ENCODE measurements around the gene HGS. TPM values are rescaled to one million over a fixed set of nuclear protein-coding genes. Genes with fewer than 3 reads are reported as not detected.
A peak's percentile ranks its signal among the peaks of the same experiment; 100 is the strongest.

HGS gene
- total and polyA plus RNA-seq, 5 experiments from 2014 or later = 15.4 to 154 (median 31.1) TPM

GRCh38 chr17:81717049-81717765 lies 33.4 kb downstream of the HGS start:
- H3K27me3 Mint-ChIP-seq = no peaks in the 10 kb centered on the region
- no peak overlapping the region for H3K27ac Mint-ChIP-seq
- H3K4me1 Mint-ChIP-seq = peaks cover 3 to 6% (median 6%) of the 10 kb centered on the region in 4 donors
- DNase-seq (no peak), ATAC-seq (no peak)
- no peaks in the 10 kb centered on the region for H3K9me3 Mint-ChIP-seq
- no peaks in the 10 kb centered on the region for H3K36me3 Mint-ChIP-seq
- POLR2A ChIA-PET = no interaction called here
- H3K4me3 Mint-ChIP-seq = no peak overlapping the region

GRCh38 chr17:81717766-81718089 lies 33.9 kb downstream of the HGS start:
- no peaks in the 10 kb centered on the region for H3K9me3 Mint-ChIP-seq
- POLR2A ChIA-PET = no interaction called here
- H3K27ac Mint-ChIP-seq = peak overlapping the region in 1 of 10 donors; percentile 33
- ATAC-seq (no peak), DNase-seq (no peak)
- no peaks in the 10 kb centered on the region for H3K27me3 Mint-ChIP-seq
- peaks cover 2 to 6% (median 4%) of the 10 kb centered on the region in 4 donors for H3K4me1 Mint-ChIP-seq
- H3K4me3 Mint-ChIP-seq = no peak overlapping the region
- no peaks in the 10 kb centered on the region for H3K36me3 Mint-ChIP-seq

GRCh38 chr17:81719410-81720266 lies 35.8 kb downstream of the HGS start:
- Mint-ChIP-seq H3K27me3 (peaks cover 0 to 9% (median 4%) of the 10 kb centered on the region in 5 donors), H3K36me3 (no peaks in the 10 kb centered on the region), H3K4me1 (no peaks in the 10 kb centered on the region), H3K27ac (no peak overlapping the region), H3K9me3 (no peaks in the 10 kb centered on the region), H3K4me3 (no peak overlapping the region)
- ATAC-seq (no peak), DNase-seq (no peak)
- POLR2A ChIA-PET = no interaction called here

- no peaks in the 10 kb centered on the region for H3K4me1 Mint-ChIP-seq
- no peak overlapping the region for H3K27ac Mint-ChIP-seq
- no peak overlapping the region for H3K4me3 Mint-ChIP-seq
- H3K27me3 Mint-ChIP-seq = peaks cover 0 to 9% (median 4%) of the 10 kb centered on the region in 5 donors
- no peak for ATAC-seq
- H3K9me3 Mint-ChIP-seq = no peaks in the 10 kb centered on the region
- no peaks in the 10 kb centered on the region for H3K36me3 Mint-ChIP-seq
- DNase-seq = no peak
- POLR2A ChIA-PET = interaction anchor here (0.6 kb wide), 1 partner anchor 112 kb away, joined by 3 read pairs; the partner anchor contains the start of gene MCRIP1
Observed at GRCh38 chr17:81720267-81721071, 36.7 kb downstream of the HGS start.

GRCh38 chr17:81722184-81723120 lies 38.6 kb downstream of the HGS start:
- peaks cover 5 to 15% (median 10%) of the 10 kb centered on the region in 5 donors for H3K27me3 Mint-ChIP-seq
- H3K27ac Mint-ChIP-seq = no peak overlapping the region
- H3K4me3 Mint-ChIP-seq = no peak overlapping the region
- H3K36me3 Mint-ChIP-seq = no peaks in the 10 kb centered on the region
- H3K9me3 Mint-ChIP-seq = no peaks in the 10 kb centered on the region
- ATAC-seq (no peak), DNase-seq (no peak)
- no peaks in the 10 kb centered on the region for H3K4me1 Mint-ChIP-seq
- POLR2A ChIA-PET = no interaction called here

GRCh38 chr17:81723651-81724209 lies 39.9 kb downstream of the HGS start:
- ATAC-seq = no peak
- no peak for DNase-seq
- no peaks in the 10 kb centered on the region for H3K36me3 Mint-ChIP-seq
- POLR2A ChIA-PET = interaction anchor here (0.7 kb wide), 1 partner anchor 686 kb away, joined by 5 read pairs; no protein-coding TSS in a partner anchor
- no peaks in the 10 kb centered on the region for H3K4me1 Mint-ChIP-seq
- H3K27ac Mint-ChIP-seq = peak overlapping the region in 2 of 10 donors; percentile 7 to 63
- H3K9me3 Mint-ChIP-seq = no peaks in the 10 kb centered on the region
- H3K4me3 Mint-ChIP-seq = no peak overlapping the region
- H3K27me3 Mint-ChIP-seq = peaks cover 5 to 16% (median 13%) of the 10 kb centered on the region in 5 donors

- POLR2A ChIA-PET = interaction anchor here (0.7 kb wide), 1 partner anchor 124 kb away, joined by 3 read pairs; no protein-coding TSS in a partner anchor
- DNase-seq (no peak), ATAC-seq (no peak)
- H3K4me3 Mint-ChIP-seq = no peak overlapping the region
- no peaks in the 10 kb centered on the region for H3K9me3 Mint-ChIP-seq
- no peaks in the 10 kb centered on the region for H3K4me1 Mint-ChIP-seq
- no peak overlapping the region for H3K27ac Mint-ChIP-seq
- no peaks in the 10 kb centered on the region for H3K36me3 Mint-ChIP-seq
- peaks cover 5 to 22% (median 13%) of the 10 kb centered on the region in 5 donors for H3K27me3 Mint-ChIP-seq
Observed at GRCh38 chr17:81725439-81725838, 41.6 kb downstream of the HGS start.

- H3K9me3 Mint-ChIP-seq = no peaks in the 10 kb centered on the region
- no peaks in the 10 kb centered on the region for H3K36me3 Mint-ChIP-seq
- peaks cover 7 to 26% (median 16%) of the 10 kb centered on the region in 5 donors for H3K27me3 Mint-ChIP-seq
- DNase-seq = no peak
- no peak for ATAC-seq
- H3K27ac Mint-ChIP-seq = no peak overlapping the region
- no peaks in the 10 kb centered on the region for H3K4me1 Mint-ChIP-seq
- H3K4me3 Mint-ChIP-seq = no peak overlapping the region
- POLR2A ChIA-PET = no interaction called here
Observed at GRCh38 chr17:81726004-81726403, 42.2 kb downstream of the HGS start.

- Mint-ChIP-seq H3K4me3 (no peak overlapping the region), H3K9me3 (no peaks in the 10 kb centered on the region), H3K27ac (peak overlapping the region in 1 of 10 donors; percentile 56), H3K27me3 (peaks cover 8 to 38% (median 19%) of the 10 kb centered on the region in 5 donors), H3K4me1 (no peaks in the 10 kb centered on the region), H3K36me3 (no peaks in the 10 kb centered on the region)
- DNase-seq (no peak), ATAC-seq (no peak)
- POLR2A ChIA-PET = no interaction called here
Observed at GRCh38 chr17:81727324-81728031, 43.7 kb downstream of the HGS start.

GRCh38 chr17:81733507-81734404 lies 49.9 kb downstream of the HGS start:
- Mint-ChIP-seq H3K9me3 (no peaks in the 10 kb centered on the region), H3K27ac (peak overlapping the region in 3 of 10 donors; percentile 7 to 57 (median 25)), H3K27me3 (peaks cover 9 to 41% (median 31%) of the 10 kb centered on the region in 5 donors), H3K4me1 (peaks cover 0 to 9% (median 5%) of the 10 kb centered on the region in 4 donors), H3K4me3 (no peak overlapping the region), H3K36me3 (no peaks in the 10 kb centered on the region)
- peak in 8 of 10 donors; percentile 34 to 72 (median 44) for DNase-seq
- ATAC-seq = peak; percentile 81 to 97
- POLR2A ChIA-PET = no interaction called here

Data from naive thymus-derived CD8-positive, alpha-beta T cell (primary cell).